ENCODE measurements around the gene TMEM74B. TPM values are rescaled to one million over a fixed set of nuclear protein-coding genes. Genes with fewer than 3 reads are reported as not detected.

Gene TMEM74B
- total and polyA plus RNA-seq, 4 experiments from 2014 or later = not detected

GRCh38 chr20:1212023-1212422 is 27.2 kb upstream of the TMEM74B start:
- Histone ChIP-seq H3K27me3 (ENCODE audit: insufficient read depth, low read length) (no peaks in the 10 kb centered on the region), H3K4me1 (ENCODE audit: insufficient read depth, low read length) (peaks cover 32% of the 10 kb centered on the region), H3K27ac (ENCODE audit: low read depth, low read length) (no peak overlapping the region), H3K9me3 (ENCODE audit: control insufficient read depth in 1 of 2, low read length in 2 of 2) (no peaks in the 10 kb centered on the region), H3K36me3 (ENCODE audit: insufficient read depth, low read length) (no peaks in the 10 kb centered on the region), H3K4me3 (ENCODE audit: low read length in 2 of 2) (no peak overlapping the region)
- Mint-ChIP-seq H3K27me3 (peaks cover 3 to 6% of the 10 kb centered on the region in 2 donors), H3K4me3 (no peak overlapping the region), H3K27ac (peak overlapping the region in 2 of 7 donors; percentile 13 to 69), H3K36me3 (no peaks in the 10 kb centered on the region), H3K9me3 (no peaks in the 10 kb centered on the region), H3K4me1 (peaks cover 19 to 28% (median 25%) of the 10 kb centered on the region in 4 donors)
- intact Hi-C loops (cut with micrococcal nuclease) = loop anchor here (5.0 kb wide), 3 partner anchors 90 to 255 kb away; no protein-coding TSS in a partner anchor
- ChIA-PET POLR2A (ENCODE audit: partially characterized antibody) (interaction anchor here (0.9 kb wide), 1 partner anchor 103 kb away, joined by 3 read pairs; no protein-coding TSS in a partner anchor), CTCF (ENCODE audit: partially characterized antibody) (interaction anchor here (1.1 to 2.9 kb wide), 6 partner anchors 10 to 397 kb away, joined by 3 to 21 read pairs (median 4); partner anchors contain the start of gene RAD21L1)
- DNase-seq = no peak

DNA sequence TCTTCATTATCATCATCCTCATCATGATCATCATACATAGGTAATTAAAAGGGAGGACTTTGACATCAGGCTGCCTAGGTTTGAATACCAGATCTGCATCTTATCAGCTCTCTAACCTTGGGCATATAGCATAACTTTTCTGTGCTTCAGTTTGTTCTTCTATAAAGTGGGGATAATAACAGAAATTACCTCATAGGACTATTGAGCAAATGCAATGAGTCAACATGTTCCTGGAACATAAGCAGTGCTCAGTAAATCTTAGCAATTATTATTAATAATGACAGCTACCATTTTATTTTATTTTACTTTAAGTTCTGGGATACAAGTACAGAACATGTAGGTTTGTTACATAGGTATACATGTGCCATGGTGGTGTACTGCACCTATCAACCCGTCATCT is 25.7 kb upstream of the TMEM74B start:
- Mint-ChIP-seq H3K27me3 (peaks cover 3 to 6% of the 10 kb centered on the region in 2 donors), H3K4me1 (peaks cover 13 to 16% (median 15%) of the 10 kb centered on the region in 4 donors), H3K27ac (no peak overlapping the region), H3K36me3 (no peaks in the 10 kb centered on the region), H3K9me3 (no peaks in the 10 kb centered on the region), H3K4me3 (no peak overlapping the region)
- ChIA-PET POLR2A (ENCODE audit: partially characterized antibody) (no interaction called here), CTCF (ENCODE audit: partially characterized antibody) (interaction anchor here (0.9 to 1.2 kb wide), 2 partner anchors 102 to 392 kb away, joined by 3 read pairs; no protein-coding TSS in a partner anchor)
- Histone ChIP-seq H3K4me1 (ENCODE audit: insufficient read depth, low read length) (peaks cover 16% of the 10 kb centered on the region), H3K27me3 (ENCODE audit: insufficient read depth, low read length) (no peaks in the 10 kb centered on the region), H3K36me3 (ENCODE audit: insufficient read depth, low read length) (no peaks in the 10 kb centered on the region), H3K27ac (ENCODE audit: low read depth, low read length) (no peak overlapping the region), H3K9me3 (ENCODE audit: control insufficient read depth in 1 of 2, low read length in 2 of 2) (no peaks in the 10 kb centered on the region), H3K4me3 (ENCODE audit: low read length in 2 of 2) (no peak overlapping the region)
- intact Hi-C loops (cut with micrococcal nuclease) = loop anchor here (5.0 kb wide), 3 partner anchors 92 to 253 kb away; no protein-coding TSS in a partner anchor
- no peak for DNase-seq

GRCh38 chr20:1209447-1210387 is 24.9 kb upstream of the TMEM74B start:
- Mint-ChIP-seq H3K27me3 (peaks cover 6% of the 10 kb centered on the region in 2 donors), H3K36me3 (no peaks in the 10 kb centered on the region), H3K4me3 (no peak overlapping the region), H3K9me3 (no peaks in the 10 kb centered on the region), H3K27ac (peak overlapping the region in 1 of 7 donors; percentile 19), H3K4me1 (peaks cover 5 to 8% (median 8%) of the 10 kb centered on the region in 4 donors)
- no peak overlapping the region for H3K4me3 ChIP-seq (ENCODE audit: low read length in 2 of 2)
- H3K36me3 ChIP-seq (ENCODE audit: insufficient read depth, low read length) = no peaks in the 10 kb centered on the region
- ChIA-PET POLR2A (ENCODE audit: partially characterized antibody) (no interaction called here), CTCF (ENCODE audit: partially characterized antibody) (interaction anchor here (0.9 to 1.3 kb wide), 3 partner anchors 101 to 391 kb away, joined by 3 to 4 read pairs (median 3); no protein-coding TSS in a partner anchor)
- peaks cover 9% of the 10 kb centered on the region for H3K4me1 ChIP-seq (ENCODE audit: insufficient read depth, low read length)
- DNase-seq = no peak
- H3K9me3 ChIP-seq (ENCODE audit: control insufficient read depth in 1 of 2, low read length in 2 of 2) = no peaks in the 10 kb centered on the region
- intact Hi-C loops (cut with micrococcal nuclease) = loop anchor here (5.0 kb wide), 3 partner anchors 93 to 252 kb away; no protein-coding TSS in a partner anchor
- H3K27me3 ChIP-seq (ENCODE audit: insufficient read depth, low read length) = no peaks in the 10 kb centered on the region
- H3K27ac ChIP-seq (ENCODE audit: low read depth, low read length) = no peak overlapping the region

GRCh38 chr20:1207293-1207878 is 22.6 kb upstream of the TMEM74B start:
- H3K27ac Mint-ChIP-seq = no peak overlapping the region
- Histone ChIP-seq H3K27me3 (ENCODE audit: insufficient read depth, low read length) (no peaks in the 10 kb centered on the region), H3K36me3 (ENCODE audit: insufficient read depth, low read length) (no peaks in the 10 kb centered on the region), H3K4me1 (ENCODE audit: insufficient read depth, low read length) (no peaks in the 10 kb centered on the region), H3K27ac (ENCODE audit: low read depth, low read length) (no peak overlapping the region), H3K4me3 (ENCODE audit: low read length in 2 of 2) (no peak overlapping the region), H3K9me3 (ENCODE audit: control insufficient read depth in 1 of 2, low read length in 2 of 2) (no peaks in the 10 kb centered on the region)
- intact Hi-C loops (cut with micrococcal nuclease) = no loop called here
- H3K4me1 Mint-ChIP-seq = peaks cover 0 to under 1% (median 0%) of the 10 kb centered on the region in 4 donors
- ChIA-PET POLR2A (ENCODE audit: partially characterized antibody) (no interaction called here), CTCF (ENCODE audit: partially characterized antibody) (interaction anchor here (0.6 to 1.3 kb wide), 3 partner anchors 16 to 252 kb away, joined by 3 read pairs; no protein-coding TSS in a partner anchor)
- no peaks in the 10 kb centered on the region for H3K36me3 Mint-ChIP-seq
- H3K27me3 Mint-ChIP-seq = peaks cover 4 to 5% of the 10 kb centered on the region in 2 donors
- no peak for DNase-seq
- no peaks in the 10 kb centered on the region for H3K9me3 Mint-ChIP-seq
- H3K4me3 Mint-ChIP-seq = no peak overlapping the region

- no peaks in the 10 kb centered on the region for H3K4me1 Mint-ChIP-seq
- H3K27ac Mint-ChIP-seq = no peak overlapping the region
Measured at GRCh38 chr20:1206366-1207148, 21.8 kb upstream of the TMEM74B start.

GRCh38 chr20:1205802-1206201 is 21.0 kb upstream of the TMEM74B start:
- Histone ChIP-seq H3K27ac (ENCODE audit: low read depth, low read length) (no peak overlapping the region), H3K27me3 (ENCODE audit: insufficient read depth, low read length) (no peaks in the 10 kb centered on the region), H3K4me3 (ENCODE audit: low read length in 2 of 2) (no peak overlapping the region), H3K4me1 (ENCODE audit: insufficient read depth, low read length) (no peaks in the 10 kb centered on the region), H3K36me3 (ENCODE audit: insufficient read depth, low read length) (no peaks in the 10 kb centered on the region), H3K9me3 (ENCODE audit: control insufficient read depth in 1 of 2, low read length in 2 of 2) (no peaks in the 10 kb centered on the region)
- peaks cover 3 to 4% of the 10 kb centered on the region in 2 donors for H3K27me3 Mint-ChIP-seq
- DNase-seq = no peak
- H3K4me3 Mint-ChIP-seq = no peak overlapping the region
- no peaks in the 10 kb centered on the region for H3K36me3 Mint-ChIP-seq
- H3K27ac Mint-ChIP-seq = no peak overlapping the region
- no peaks in the 10 kb centered on the region for H3K9me3 Mint-ChIP-seq
- ChIA-PET POLR2A (ENCODE audit: partially characterized antibody) (no interaction called here), CTCF (ENCODE audit: partially characterized antibody) (interaction anchor here (0.9 to 1.3 kb wide), 2 partner anchors 232 to 250 kb away, joined by 3 read pairs; no protein-coding TSS in a partner anchor)
- intact Hi-C loops (cut with micrococcal nuclease) = no loop called here
- no peaks in the 10 kb centered on the region for H3K4me1 Mint-ChIP-seq

More at GRCh38 chr20:1206366-1207148, 21.8 kb upstream of the TMEM74B start:
- no peak for DNase-seq
- peaks cover 4 to 5% of the 10 kb centered on the region in 2 donors for H3K27me3 Mint-ChIP-seq
- H3K36me3 ChIP-seq (ENCODE audit: insufficient read depth, low read length) = no peaks in the 10 kb centered on the region
- H3K27ac ChIP-seq (ENCODE audit: low read depth, low read length) = no peak overlapping the region
- no peaks in the 10 kb centered on the region for H3K36me3 Mint-ChIP-seq
- no peak overlapping the region for H3K4me3 Mint-ChIP-seq
- no peaks in the 10 kb centered on the region for H3K27me3 ChIP-seq (ENCODE audit: insufficient read depth, low read length)
- CTCF ChIA-PET (ENCODE audit: partially characterized antibody) = interaction anchor here (1.1 to 1.3 kb wide), 2 partner anchors 16 to 251 kb away, joined by 3 read pairs; no protein-coding TSS in a partner anchor
- no peaks in the 10 kb centered on the region for H3K4me1 ChIP-seq (ENCODE audit: insufficient read depth, low read length)
- H3K4me3 ChIP-seq (ENCODE audit: low read length in 2 of 2) = no peak overlapping the region
- POLR2A ChIA-PET (ENCODE audit: partially characterized antibody) = no interaction called here
- no peaks in the 10 kb centered on the region for H3K9me3 ChIP-seq (ENCODE audit: control insufficient read depth in 1 of 2, low read length in 2 of 2)
- intact Hi-C loops (cut with micrococcal nuclease) = no loop called here
- H3K9me3 Mint-ChIP-seq = no peaks in the 10 kb centered on the region

Data from CD4-positive, alpha-beta memory T cell (primary cell).